ENCODE measurements around the gene MAGEF1. TPM values are rescaled to one million over a fixed set of nuclear protein-coding genes. Genes with fewer than 3 reads are reported as not detected.

Gene MAGEF1
- total and polyA plus RNA-seq, 2 donors (not counting 1 experiment from before 2014, with no cell fraction given) = 9.5 to 26.2 TPM

GRCh38 chr3:184679056-184679816 is 32.6 kb downstream of the MAGEF1 start:
- H3K4me1 ChIP-seq (ENCODE audit: control insufficient read depth in 2 of 2, insufficient read depth in 2 of 2, low read length in 2 of 2) = peaks cover 34 to 36% of the 10 kb centered on the region in 2 donors
- no peaks in the 10 kb centered on the region for H4K20me1 ChIP-seq (ENCODE audit: control insufficient read depth, insufficient read depth, low read length, poor library complexity, severe bottlenecking)
- DNase-seq (no peak), ATAC-seq (ENCODE audit: low read depth) (no peak)
- peak overlapping the region in 1 of 2 donors; percentile 19 for H3K27ac ChIP-seq (ENCODE audit: low read length in 2 of 2)
- Mint-ChIP-seq H3K4me1 (peaks cover 34% of the 10 kb centered on the region), H3K9me3 (ENCODE audit: insufficient read depth) (no peaks in the 10 kb centered on the region), H3K27me3 (no peaks in the 10 kb centered on the region), H3K27ac (no peak overlapping the region), H3K4me3 (no peak overlapping the region)
- H2AFZ ChIP-seq (ENCODE audit: insufficient read depth, low read depth, low read length, poor library complexity, severe bottlenecking) = peak overlapping the region; percentile 30
- WGBS (ENCODE audit: insufficient coverage) = 34% methylated on average over 20 of the region's 24 CpGs
- no peaks in the 10 kb centered on the region for H3K9me3 ChIP-seq (ENCODE audit: control extremely low read depth in 1 of 3, control insufficient read depth in 2 of 3, insufficient read depth in 1 of 3, low read length in 2 of 3)
- ChIA-PET CTCF (interaction anchor here (0.6 kb wide), 1 partner anchor 680 kb away, joined by 3 read pairs; no protein-coding TSS in a partner anchor), POLR2A (no interaction called here)
- H3K4me3 ChIP-seq (ENCODE audit: control extremely low read depth in 1 of 5, extremely low read depth in 1 of 5, insufficient read depth in 1 of 5, low read depth in 2 of 5, low read length in 4 of 5) = no peak overlapping the region
- H3K79me2 ChIP-seq (ENCODE audit: control insufficient read depth, insufficient read depth, low read length) = no peaks in the 10 kb centered on the region
- H3K4me2 ChIP-seq (replicated peaks; ENCODE audit: low read depth, low read length, poor library complexity, severe bottlenecking) = peak overlapping the region; percentile 57
- H3K36me3 ChIP-seq (replicated peaks in 1 of 2; ENCODE audit: control extremely low read depth in 1 of 2, control insufficient read depth in 1 of 2, extremely low read depth in 1 of 2, insufficient read depth in 2 of 2, low read length in 1 of 2) = no peaks in the 10 kb centered on the region
- TF ChIP-seq EZH2 (IDR thresholded peaks at IDR 0.05; ENCODE audit: borderline replicate concordance, insufficient read depth, low read depth, low read length, poor library complexity, severe bottlenecking) (no peak), CTCF (IDR thresholded peaks at IDR 0.05) (no peak)
- H3K9ac ChIP-seq (ENCODE audit: low read length) = no peak overlapping the region
- no peaks in the 10 kb centered on the region for H3K27me3 ChIP-seq (replicated peaks in 1 of 4; ENCODE audit: control extremely low read depth in 1 of 4, control insufficient read depth in 3 of 4, insufficient read depth in 4 of 4, low read length in 3 of 4)
- intact Hi-C loops (cut with micrococcal nuclease) = loop anchor here (5.0 kb wide), 1 partner anchor 33 kb away; the partner anchor contains the start of gene MAGEF1
